ENCODE data around the gene SFXN3.
"Not testable (repeated sequence)": the region's sequence is repeated elsewhere in the genome, so short reads cannot be mapped to it uniquely, and the experiment has no call there.

The SFXN3 gene

DNA sequence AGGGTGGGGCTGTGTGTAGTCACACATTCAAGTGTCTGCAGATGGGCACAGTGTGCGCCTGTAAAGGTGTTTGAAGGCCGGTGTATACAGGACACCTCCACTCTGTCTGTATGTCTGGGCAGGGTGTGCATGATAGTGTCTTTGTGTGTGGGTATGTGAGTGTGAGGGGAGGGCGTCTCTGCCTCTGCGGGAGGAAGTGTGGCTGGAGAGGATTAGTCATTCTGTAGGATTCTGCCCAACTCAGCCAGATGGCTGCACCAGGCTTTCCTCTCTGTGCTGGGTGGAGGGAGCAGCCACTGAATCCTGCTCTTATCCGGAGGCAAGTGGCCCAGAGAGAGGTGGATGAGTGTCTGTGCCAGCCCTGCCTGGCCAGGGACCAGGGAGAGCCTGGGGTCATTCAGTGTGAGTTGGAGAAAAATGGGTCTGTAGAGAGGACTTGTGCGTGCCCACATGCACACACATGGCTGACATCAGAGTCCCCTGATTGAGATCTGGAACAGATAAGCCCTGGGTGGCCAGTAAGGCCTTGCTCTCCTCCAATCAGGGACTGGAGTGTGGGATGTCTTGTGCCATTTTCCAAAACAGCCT, 1.7 kb downstream of the SFXN3 start:
- no peak for DNase-seq (ENCODE audit: extremely low spot score, insufficient read length, low read depth)
- no peak for FAIRE-seq

GRCh38 chr10:101033276-101033675, 2.2 kb downstream of the SFXN3 start:
- FAIRE-seq (no peak), DNase-seq (ENCODE audit: extremely low spot score, insufficient read length, low read depth) (no peak)

- DNase-seq (ENCODE audit: extremely low spot score, insufficient read length, low read depth); FAIRE-seq: not testable (repeated sequence)
Observed at GRCh38 chr10:101034404-101034803, 3.4 kb downstream of the SFXN3 start.

- no peak for DNase-seq (ENCODE audit: extremely low spot score, insufficient read length, low read depth)
- FAIRE-seq: no peak
Observed at GRCh38 chr10:101035314-101035713, 4.3 kb downstream of the SFXN3 start.

DNA sequence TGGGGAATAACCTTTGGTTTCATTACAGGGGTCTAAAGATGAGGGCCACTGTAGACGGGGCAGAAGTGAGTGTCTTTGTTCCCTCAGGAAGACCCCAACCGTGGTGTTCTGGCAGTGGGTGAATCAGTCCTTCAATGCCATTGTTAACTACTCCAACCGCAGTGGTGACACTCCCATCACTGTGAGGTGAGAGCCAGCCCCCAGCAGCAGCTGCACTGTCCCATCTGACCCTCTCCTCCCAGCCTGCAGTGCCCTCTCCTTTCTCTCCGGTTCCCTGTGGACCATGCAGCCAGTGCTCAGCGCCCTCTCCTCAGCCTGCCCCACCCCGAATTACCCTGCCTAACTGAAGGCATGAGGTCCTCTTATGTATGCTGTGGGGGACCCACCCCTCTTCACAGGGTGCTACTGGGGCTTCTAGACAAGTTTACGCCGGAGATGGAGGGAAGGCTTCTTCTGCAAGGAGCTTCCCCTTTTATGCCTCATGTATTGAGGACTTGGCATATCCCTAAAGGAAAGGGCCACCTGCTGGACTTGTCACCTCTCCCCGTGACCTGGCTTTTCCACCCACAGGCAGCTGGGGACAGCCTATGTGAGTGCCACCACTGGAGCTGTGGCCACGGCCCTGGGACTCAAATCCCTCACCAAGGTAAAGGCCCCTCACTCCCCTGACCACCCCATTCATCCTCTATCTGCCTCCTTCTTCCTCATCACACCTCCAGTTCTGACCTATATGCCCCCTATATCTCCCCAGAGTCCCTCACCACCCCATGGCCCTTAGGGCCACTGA, 5.1 kb downstream of the SFXN3 start:
- FAIRE-seq (no peak), DNase-seq (ENCODE audit: extremely low spot score, insufficient read length, low read depth) (no peak)

- DNase-seq (ENCODE audit: extremely low spot score, insufficient read length, low read depth) (no peak), FAIRE-seq (no peak)
Observed at GRCh38 chr10:101036726-101037125, 5.7 kb downstream of the SFXN3 start.

GRCh38 chr10:101038484-101038883, 7.5 kb downstream of the SFXN3 start:
- no peak for DNase-seq (ENCODE audit: extremely low spot score, insufficient read length, low read depth)
- no peak for FAIRE-seq

DNA sequence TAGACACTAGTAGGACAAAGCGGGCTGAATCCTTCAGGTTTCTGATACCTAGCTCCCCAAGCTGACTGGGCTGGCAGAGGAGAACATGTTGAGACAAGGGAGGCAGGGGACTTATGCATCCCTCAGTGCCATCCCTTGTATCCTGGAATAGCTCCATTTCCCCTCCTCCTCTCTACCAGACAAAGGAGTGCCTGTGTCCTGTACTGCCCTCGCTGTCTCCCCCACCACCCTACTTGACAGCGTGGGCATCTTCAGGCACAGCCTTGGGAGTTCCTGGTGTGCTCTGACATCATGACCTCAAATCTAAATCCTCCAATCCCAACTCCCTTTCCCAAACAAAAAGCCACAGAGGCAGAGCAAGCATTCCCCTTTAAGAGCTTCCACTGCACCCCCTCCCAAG, 9.0 kb downstream of the SFXN3 start:
- no peak for FAIRE-seq

GRCh38 chr10:101040851-101041250, 9.8 kb downstream of the SFXN3 start:
- FAIRE-seq (no peak), DNase-seq (ENCODE audit: extremely low spot score, insufficient read length, low read depth) (no peak)

More for the DNA sequence above, 9.0 kb downstream of the SFXN3 start:
- no peak for DNase-seq (ENCODE audit: extremely low spot score, insufficient read length, low read depth)

- DNase-seq (ENCODE audit: extremely low spot score, insufficient read length, low read depth) (peak; percentile 62), FAIRE-seq (peak; percentile 84)
Observed at GRCh38 chr10:101041252-101041761, 10.3 kb downstream of the SFXN3 start.

- no peak for FAIRE-seq
Observed at GRCh38 chr10:101042118-101042517, 11.1 kb downstream of the SFXN3 start.

GRCh38 chr10:101042667-101043362, 11.8 kb downstream of the SFXN3 start:
- FAIRE-seq (peak; percentile 97), DNase-seq (ENCODE audit: extremely low spot score, insufficient read length, low read depth) (peak; percentile 90)

More at GRCh38 chr10:101042118-101042517, 11.1 kb downstream of the SFXN3 start:
- no peak for DNase-seq (ENCODE audit: extremely low spot score, insufficient read length, low read depth)

DNA sequence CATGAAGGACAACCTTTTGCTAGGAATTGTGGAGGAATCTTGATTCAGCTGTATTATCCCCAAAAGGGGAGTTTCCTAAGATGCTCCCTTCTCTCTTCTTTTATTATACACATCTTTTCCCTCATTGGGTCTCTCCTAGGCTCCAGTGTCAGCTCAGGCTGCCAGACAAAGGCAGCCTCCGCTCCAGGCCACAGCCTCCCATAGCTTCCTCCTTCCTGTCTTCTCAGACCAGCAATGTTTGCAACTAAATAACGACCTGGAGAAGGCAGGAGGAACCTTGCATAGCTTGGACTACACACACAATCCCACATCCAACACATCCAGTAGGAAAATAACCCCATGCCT, 12.3 kb downstream of the SFXN3 start:
- no peak for DNase-seq (ENCODE audit: extremely low spot score, insufficient read length, low read depth)
- no peak for FAIRE-seq

GRCh38 chr10:101044117-101044516, 13.1 kb downstream of the SFXN3 start:
- FAIRE-seq: no peak
- DNase-seq (ENCODE audit: extremely low spot score, insufficient read length, low read depth): no peak

DNA sequence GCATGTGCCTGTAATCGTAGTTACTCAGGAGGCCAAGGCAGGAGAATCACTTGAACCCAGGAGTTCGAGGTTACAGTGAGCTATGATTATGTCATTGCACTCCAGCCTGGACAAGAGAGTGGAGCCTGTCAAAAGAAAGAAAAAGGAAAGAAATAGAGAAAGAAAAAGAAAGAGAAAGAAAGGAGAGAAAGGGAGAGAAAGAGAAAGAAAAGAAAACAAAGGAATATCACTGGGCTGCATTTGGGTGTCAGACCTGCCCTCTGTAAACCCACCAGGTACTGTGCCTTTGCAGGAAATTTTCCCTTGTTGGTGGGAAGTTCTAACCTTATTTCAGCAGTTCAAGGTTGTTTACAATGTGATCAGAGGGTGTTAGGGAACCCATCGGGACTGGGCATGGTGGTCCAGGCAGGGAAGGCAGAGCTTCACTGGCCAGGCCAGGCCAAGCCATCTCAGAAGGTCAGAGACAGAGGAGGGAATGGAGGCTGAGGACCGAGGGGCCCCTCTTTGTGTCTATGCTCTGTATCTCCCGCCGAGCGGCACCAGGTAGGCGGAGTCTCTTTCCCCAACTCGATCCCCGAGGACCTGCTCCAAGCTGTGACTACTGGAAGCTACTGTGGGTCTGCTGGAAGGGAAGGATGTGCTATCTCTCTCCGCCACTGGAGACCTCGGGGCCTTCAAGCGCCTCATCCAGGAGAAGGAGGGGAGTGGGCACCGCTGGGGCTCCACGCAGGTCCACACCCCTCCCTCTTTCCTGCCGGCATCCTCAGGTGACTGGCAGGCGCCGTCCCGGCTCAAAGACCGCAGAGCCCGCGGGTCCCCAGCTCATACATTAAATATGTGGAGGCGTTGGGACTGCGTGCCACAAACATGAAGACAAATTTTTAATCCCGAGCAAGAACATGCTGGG, 15.6 kb downstream of the SFXN3 start:
- no peak for DNase-seq (ENCODE audit: extremely low spot score, insufficient read length, low read depth)
- FAIRE-seq: no peak

DNA sequence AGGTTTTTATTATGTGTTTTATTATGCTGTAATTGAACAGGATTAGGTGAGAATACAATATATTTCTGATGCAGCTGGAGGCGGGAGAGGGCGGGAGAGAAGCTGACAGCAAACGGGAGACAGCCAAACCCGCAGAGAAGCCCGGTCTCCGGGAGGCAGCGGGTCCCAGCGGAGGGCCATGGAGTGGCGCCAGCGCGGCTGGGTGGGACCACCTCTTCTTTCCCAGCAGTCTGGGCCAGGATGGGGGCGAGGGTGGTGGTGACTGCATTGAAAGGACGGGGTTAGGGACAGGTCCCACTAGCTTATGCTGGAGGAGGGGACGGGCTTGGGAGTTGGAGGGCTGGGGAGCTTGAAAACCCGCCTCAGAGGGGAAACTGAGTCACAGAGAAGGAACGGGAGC, 16.2 kb downstream of the SFXN3 start:
- DNase-seq (ENCODE audit: extremely low spot score, insufficient read length, low read depth): no peak
- no peak for FAIRE-seq

GRCh38 chr10:101047961-101048892, 17.2 kb downstream of the SFXN3 start:
- DNase-seq (ENCODE audit: extremely low spot score, insufficient read length, low read depth): no peak
- no peak for FAIRE-seq

GRCh38 chr10:101050208-101051069, 19.4 kb downstream of the SFXN3 start:
- FAIRE-seq (peak; percentile 72), DNase-seq (ENCODE audit: extremely low spot score, insufficient read length, low read depth) (peak; percentile 69)
